OCI-LY7 (cell line): ENCODE results near the gene DGKH. TPM values are rescaled to one million over a fixed set of nuclear protein-coding genes. Genes with fewer than 3 reads are reported as not detected.

Experiments used
- BruUV-seq: library from RNA; stranded (reverse); fragments of 400-500 nt; replicated peaks from 2 replicates; lab custom pipeline; 2021; lab: Mats Ljungman, UMichigan
- CTCF ChIA-PET: fragments of 300-600 bp; sonication (Branson Sonifier 250); formaldehyde crosslinking; loops from one replicate; lab custom pipeline; 2022; ENCODE audit warnings: antibody characterized with exemption; ENCODE audit not compliant: unreplicated experiment; lab: Charles Lee
- POLR2A ChIA-PET: fragments of 300-600 bp; sonication (Branson Sonifier 250); formaldehyde crosslinking; loops from one replicate; lab custom pipeline; 2022; ENCODE audit warnings: antibody characterized with exemption; lab: Charles Lee
- DNase-seq: peaks from one replicate; pipeline ENCODE4 v3.0.0-alpha.2; 2015; ENCODE audit warnings: low spot score
- H2AFZ ChIP-seq: fragments of 200-600 bp; sonication (generic), shearing (Covaris generic); 2 replicates; pipeline ENCODE4 v1.6.1; 2014; ENCODE audit warnings: mild to moderate bottlenecking, antibody characterized with exemption, low read length, moderate library complexity
- H3K27ac ChIP-seq: fragments of 200-600 bp; sonication (generic); 2 replicates; pipeline ENCODE4 v1.5.1; 2014; ENCODE audit warnings: mixed run types, low read depth, mild to moderate bottlenecking, moderate library complexity, low read length, inconsistent platforms; ENCODE audit not compliant: poor library complexity, severe bottlenecking
- H3K36me3 ChIP-seq: fragments of 200-600 bp; sonication (generic); 2 replicates; pipeline ENCODE4 v1.6.1; 2014; ENCODE audit warnings: mild to moderate bottlenecking, antibody characterized with exemption, low read length, moderate library complexity, mixed read lengths; ENCODE audit not compliant: insufficient read depth
- H3K4me1 ChIP-seq: fragments of 200-600 bp; sonication (generic); 2 replicates; pipeline ENCODE4 v1.5.1; 2014; ENCODE audit warnings: mild to moderate bottlenecking, low read length; ENCODE audit not compliant: insufficient read depth, poor library complexity, severe bottlenecking
- H3K4me2 ChIP-seq: fragments of 200-600 bp; sonication (generic); 2 replicates; pipeline ENCODE4 v1.6.1; 2014; ENCODE audit warnings: mild to moderate bottlenecking, low read length
- H3K4me3 ChIP-seq: fragments of 200-600 bp; sonication (generic); 2 replicates; pipeline ENCODE4 v1.5.1; 2014; ENCODE audit warnings: mild to moderate bottlenecking, low read depth, low read length; ENCODE audit not compliant: poor library complexity, severe bottlenecking
- H3K79me2 ChIP-seq: fragments of 200-600 bp; sonication (generic); 2 replicates; pipeline ENCODE4 v1.6.1; 2016; ENCODE audit warnings: low read depth, mild to moderate bottlenecking, low read length, moderate library complexity, mixed read lengths; ENCODE audit not compliant: insufficient read depth
- H3K9me2 ChIP-seq: fragments of 200-600 bp; sonication (generic); 2 replicates; pipeline ENCODE4 v1.6.1; 2016; ENCODE audit warnings: mild to moderate bottlenecking, low read length, mixed read lengths; ENCODE audit not compliant: insufficient read depth
- H3K9me3 ChIP-seq: fragments of 200-600 bp; sonication (generic); 2 replicates; pipeline ENCODE4 v1.6.1; 2014; ENCODE audit warnings: mild to moderate bottlenecking, mixed run types, low read length, mixed read lengths
- H4K20me1 ChIP-seq: fragments of 200-600 bp; sonication (generic); 2 replicates; pipeline ENCODE4 v1.6.1; 2014; ENCODE audit warnings: mild to moderate bottlenecking, antibody characterized with exemption, low read length, moderate library complexity, mixed read lengths; ENCODE audit not compliant: insufficient read depth
- CTCF ChIP-seq: fragments of 200-600 bp; sonication (generic); conservative IDR thresholded peaks from 2 replicates; pipeline ENCODE4 v1.5.1; 2014; ENCODE audit warnings: mild to moderate bottlenecking, antibody characterized with exemption, low read length, moderate library complexity, mixed read lengths
- EZH2phosphoT487 ChIP-seq: fragments of 200-600 bp; sonication (generic); IDR thresholded peaks from 2 replicates; pipeline ENCODE4 v1.6.1; 2018; ENCODE audit warnings: low read depth, borderline replicate concordance, mild to moderate bottlenecking, mixed run types, antibody characterized with exemption, low read length, moderate library complexity, mixed read lengths
- intact Hi-C: fragments of 100-400 bp; cut with micrococcal nuclease; formaldehyde crosslinking; loops from one replicate; pipeline ENCODE4 v1.10.0; 2022; ENCODE audit not compliant: unreplicated experiment
- total RNA-seq, 2 experiments: library from RNA; depleted of rRNA in 1 of 2; stranded (reverse); fragments of >200 nt in 1 of 2; shearing (Covaris generic) in 1 of 2; gene quantifications; 2 replicates each; pipeline ENCODE4 v1.2.3, GENCODE V29; 2014 to 2022

Gene DGKH
- total RNA-seq, 2 experiments from 2014 or later: 6.2 to 16.1 TPM

GRCh38 chr13:42277618-42278276 lies 229.3 kb downstream of the DGKH start:
- peaks cover 7% of the 10 kb centered on the region; the same call in 1 of the 2 replicates for H4K20me1 ChIP-seq
- ChIA-PET CTCF (no interaction called here), POLR2A (no interaction called here)
- intact Hi-C loops: loop anchor here (10.0 kb wide), 4 partner anchors 323 to 967 kb away; no protein-coding TSS in a partner anchor
- H3K4me1 ChIP-seq: peaks cover 77% of the 10 kb centered on the region
- peak overlapping the region; percentile 53 for H3K4me2 ChIP-seq
- TF ChIP-seq CTCF (no peak), EZH2phosphoT487 (no peak)
- H3K4me3 ChIP-seq: peak overlapping the region; percentile 30
- H2AFZ ChIP-seq: no peak overlapping the region
- H3K9me2 ChIP-seq: no peaks in the 10 kb centered on the region
- peak overlapping the region; percentile 14 for H3K27ac ChIP-seq
- no TSS peak for BruUV-seq
- peaks cover 100% of the 10 kb centered on the region for H3K79me2 ChIP-seq
- no peak for DNase-seq
- peaks cover 4% of the 10 kb centered on the region; the same call in 1 of the 2 replicates for H3K9me3 ChIP-seq
- peaks cover 33% of the 10 kb centered on the region for H3K36me3 ChIP-seq

GRCh38 chr13:42279080-42279479 lies 230.6 kb downstream of the DGKH start:
- no peak for TF ChIP-seq EZH2phosphoT487
- TF ChIP-seq CTCF: no peak

GRCh38 chr13:42279986-42280385 lies 231.5 kb downstream of the DGKH start:
- H3K9me2 ChIP-seq: no peaks in the 10 kb centered on the region
- ChIA-PET POLR2A (no interaction called here), CTCF (no interaction called here)
- H2AFZ ChIP-seq: no peak overlapping the region
- intact Hi-C loops: loop anchor here (10.0 kb wide), 4 partner anchors 325 to 965 kb away; no protein-coding TSS in a partner anchor
- BruUV-seq: no TSS peak
- H3K4me2 ChIP-seq: no peak overlapping the region
- TF ChIP-seq CTCF (no peak), EZH2phosphoT487 (no peak)
- H3K27ac ChIP-seq: no peak overlapping the region
- peaks cover 77% of the 10 kb centered on the region for H3K4me1 ChIP-seq
- H3K4me3 ChIP-seq: no peak overlapping the region
- H3K36me3 ChIP-seq: peaks cover 45% of the 10 kb centered on the region
- H4K20me1 ChIP-seq: peaks cover 14% of the 10 kb centered on the region
- DNase-seq: no peak
- peaks cover 100% of the 10 kb centered on the region for H3K79me2 ChIP-seq
- H3K9me3 ChIP-seq: peaks cover 4% of the 10 kb centered on the region; the same call in 1 of the 2 replicates

More at GRCh38 chr13:42279080-42279479, 230.6 kb downstream of the DGKH start:
- Histone ChIP-seq H3K9me3 (peaks cover 4% of the 10 kb centered on the region; the same call in 1 of the 2 replicates), H3K4me3 (peak overlapping the region; percentile 14), H3K79me2 (peaks cover 100% of the 10 kb centered on the region), H3K36me3 (peaks cover 37% of the 10 kb centered on the region), H3K27ac (peak overlapping the region; percentile 12), H3K9me2 (no peaks in the 10 kb centered on the region), H4K20me1 (peaks cover 14% of the 10 kb centered on the region), H3K4me2 (peak overlapping the region; percentile 53), H3K4me1 (peaks cover 86% of the 10 kb centered on the region), H2AFZ (no peak overlapping the region)
- peak; percentile 13 for DNase-seq
- CTCF ChIA-PET: no interaction called here
- POLR2A ChIA-PET: no interaction called here
- intact Hi-C loops: loop anchor here (10.0 kb wide), 4 partner anchors 324 to 966 kb away; no protein-coding TSS in a partner anchor
- no TSS peak for BruUV-seq
